HEK293 (cell line): ENCODE data around the gene MBNL2.

Experiments used
- CTCF ChIA-PET: fragments of 350-600 bp; formaldehyde crosslinking; extraction: SDS; loops from one replicate; lab custom pipeline; 2021; ENCODE audit warnings: antibody characterized with exemption; lab: Yijun Ruan, JAX
- POLR2A ChIA-PET: fragments of 300-600 bp; formaldehyde crosslinking; extraction: SDS; loops from one replicate; lab custom pipeline; 2020; ENCODE audit warnings: antibody characterized with exemption, inconsistent platforms; lab: Yijun Ruan, JAX
- H3K27ac ChIP-seq: fragments of 200-500 bp; sonication (Bioruptor generic); 2 replicates; pipeline ENCODE4 v1.5.1; 2014; ENCODE audit warnings: low read depth, low read length, control low read depth, inconsistent platforms; ENCODE audit errors: extremely low read depth
- H3K36me3 ChIP-seq, 2 experiments: fragments of 200-500 bp in 1 of 2; sonication (Bioruptor generic) in 1 of 2; 1 replicate in 1 of 2; 2 replicates in 1 of 2; pipeline ENCODE4 v1.5.1; 2014 to 2017; ENCODE audit warnings: inconsistent platforms in 2 of 2, low read length in 2 of 2; ENCODE audit not compliant: control insufficient read depth in 2 of 2, insufficient read depth in 1 of 2
- H3K4me1 ChIP-seq: fragments of 200-500 bp; sonication (Bioruptor generic); 2 replicates; pipeline ENCODE4 v1.5.1; 2014; ENCODE audit warnings: mild to moderate bottlenecking, low read length, inconsistent platforms; ENCODE audit not compliant: control insufficient read depth, insufficient read depth
- H3K4me3 ChIP-seq: 2 replicates; pipeline ENCODE4 v1.5.1; 2011; ENCODE audit warnings: low read depth, mild to moderate bottlenecking, control low read depth, low read length, moderate library complexity
- H3K9me3 ChIP-seq: fragments of 200-500 bp; sonication (Bioruptor generic); 2 replicates; pipeline ENCODE4 v1.5.1; 2014; ENCODE audit warnings: low read depth, low read length, inconsistent platforms; ENCODE audit not compliant: control insufficient read depth, insufficient read depth
- EGR2 ChIP-seq: fragments of 450-650 bp; formaldehyde crosslinking; IDR thresholded peaks from 2 replicates; pipeline ENCODE4 v1.5.1; 2016; ENCODE audit warnings: low read depth, missing biosample characterization, missing genetic modification characterization
- PATZ1 ChIP-seq: fragments of 450-650 bp; formaldehyde crosslinking; IDR thresholded peaks from 2 replicates; pipeline ENCODE4 v1.5.1; 2016; ENCODE audit warnings: missing biosample characterization, missing genetic modification characterization
- PRDM6 ChIP-seq: fragments of 450-650 bp; formaldehyde crosslinking; IDR thresholded peaks from 2 replicates; pipeline ENCODE4 v1.5.1; 2017; ENCODE audit warnings: missing biosample characterization, missing genetic modification characterization
- SP2 ChIP-seq: fragments of 450-650 bp; formaldehyde crosslinking; IDR thresholded peaks from 2 replicates; pipeline ENCODE4 v1.5.1; 2016; ENCODE audit warnings: missing biosample characterization, missing genetic modification characterization
- ZBTB11 ChIP-seq: fragments of 450-650 bp; formaldehyde crosslinking; conservative IDR thresholded peaks from 2 replicates; pipeline ENCODE4 v1.5.1; 2016; ENCODE audit warnings: low read depth, missing biosample characterization, missing genetic modification characterization
- ZFHX2 ChIP-seq: fragments of 450-650 bp; formaldehyde crosslinking; conservative IDR thresholded peaks from 2 replicates; pipeline ENCODE4 v1.5.1; 2016; ENCODE audit warnings: missing biosample characterization, missing genetic modification characterization
- ZNF133 ChIP-seq: fragments of 450-650 bp; formaldehyde crosslinking; IDR thresholded peaks from 2 replicates; pipeline ENCODE4 v1.5.1; 2016; ENCODE audit warnings: missing biosample characterization, missing genetic modification characterization
- ZNF211 ChIP-seq: fragments of 450-650 bp; formaldehyde crosslinking; IDR thresholded peaks from 2 replicates; pipeline ENCODE4 v1.5.1; 2016; ENCODE audit warnings: low read depth, missing biosample characterization, missing genetic modification characterization
- ZNF214 ChIP-seq: fragments of 450-650 bp; formaldehyde crosslinking; IDR thresholded peaks from 2 replicates; pipeline ENCODE4 v1.5.1; 2017; ENCODE audit warnings: missing biosample characterization, mild to moderate bottlenecking, missing genetic modification characterization, borderline replicate concordance
- ZNF449 ChIP-seq: fragments of 450-650 bp; formaldehyde crosslinking; IDR thresholded peaks from 2 replicates; pipeline ENCODE4 v1.5.1; 2017; ENCODE audit warnings: missing biosample characterization, mild to moderate bottlenecking, missing genetic modification characterization, moderate library complexity
- TF ChIP-seq, protein P1 (sequence below): fragments of 450-650 bp; formaldehyde crosslinking; IDR thresholded peaks from 2 replicates; pipeline ENCODE4 v1.5.1; 2016; ENCODE audit warnings: missing biosample characterization, missing genetic modification characterization
- TF ChIP-seq, protein P2 (sequence below): fragments of 450-650 bp; IDR thresholded peaks from 2 replicates; pipeline ENCODE4 v1.5.1; 2018; ENCODE audit warnings: missing biosample characterization, mild to moderate bottlenecking, missing genetic modification characterization
- TF ChIP-seq, protein P3 (sequence below): fragments of 450-650 bp; formaldehyde crosslinking; IDR thresholded peaks from 2 replicates; pipeline ENCODE4 v1.5.1; 2017; ENCODE audit warnings: missing biosample characterization, missing genetic modification characterization

MBNL2 gene

DNA sequence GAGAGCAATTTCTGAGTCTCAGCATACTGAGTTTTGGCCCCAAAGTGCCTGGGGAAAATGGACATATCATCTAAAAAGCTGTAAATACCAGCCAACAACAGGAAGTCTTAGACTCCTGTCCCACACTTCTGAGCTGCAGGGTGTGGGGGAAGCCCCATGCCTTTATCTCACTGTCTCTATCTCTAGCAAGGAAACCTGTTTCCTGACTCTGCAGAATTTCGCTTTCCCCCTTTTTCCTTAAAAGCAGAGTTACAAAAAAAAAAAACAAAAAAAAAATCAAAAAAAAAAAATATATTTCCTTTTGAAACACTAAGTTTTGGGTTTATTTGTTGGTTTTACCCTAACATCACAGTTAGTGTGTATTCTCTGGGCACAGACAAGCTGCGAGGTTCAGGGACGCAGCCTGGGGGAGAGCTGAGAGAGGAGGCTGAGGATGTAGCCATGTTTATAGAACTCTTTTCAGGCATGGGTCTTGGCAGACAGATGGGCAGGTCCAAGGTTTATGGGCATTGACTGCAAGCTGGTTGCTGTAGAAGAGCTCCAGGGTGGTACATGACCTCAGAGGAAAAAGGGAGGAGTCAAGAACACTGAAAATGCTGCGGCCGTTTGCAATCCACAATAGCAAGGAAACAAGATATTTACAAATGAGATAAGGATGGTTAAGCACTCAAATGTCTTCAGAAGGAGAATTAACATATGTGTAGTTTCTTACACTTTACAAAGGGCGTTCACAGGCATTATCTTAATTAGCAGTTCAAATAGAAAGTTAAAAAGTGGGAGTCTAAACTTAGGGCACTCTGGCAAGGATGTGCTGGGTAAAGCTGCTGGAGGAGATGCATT lies 4.9 kb downstream of the MBNL2 start (continued):
- TF ChIP-seq, protein P1, sequence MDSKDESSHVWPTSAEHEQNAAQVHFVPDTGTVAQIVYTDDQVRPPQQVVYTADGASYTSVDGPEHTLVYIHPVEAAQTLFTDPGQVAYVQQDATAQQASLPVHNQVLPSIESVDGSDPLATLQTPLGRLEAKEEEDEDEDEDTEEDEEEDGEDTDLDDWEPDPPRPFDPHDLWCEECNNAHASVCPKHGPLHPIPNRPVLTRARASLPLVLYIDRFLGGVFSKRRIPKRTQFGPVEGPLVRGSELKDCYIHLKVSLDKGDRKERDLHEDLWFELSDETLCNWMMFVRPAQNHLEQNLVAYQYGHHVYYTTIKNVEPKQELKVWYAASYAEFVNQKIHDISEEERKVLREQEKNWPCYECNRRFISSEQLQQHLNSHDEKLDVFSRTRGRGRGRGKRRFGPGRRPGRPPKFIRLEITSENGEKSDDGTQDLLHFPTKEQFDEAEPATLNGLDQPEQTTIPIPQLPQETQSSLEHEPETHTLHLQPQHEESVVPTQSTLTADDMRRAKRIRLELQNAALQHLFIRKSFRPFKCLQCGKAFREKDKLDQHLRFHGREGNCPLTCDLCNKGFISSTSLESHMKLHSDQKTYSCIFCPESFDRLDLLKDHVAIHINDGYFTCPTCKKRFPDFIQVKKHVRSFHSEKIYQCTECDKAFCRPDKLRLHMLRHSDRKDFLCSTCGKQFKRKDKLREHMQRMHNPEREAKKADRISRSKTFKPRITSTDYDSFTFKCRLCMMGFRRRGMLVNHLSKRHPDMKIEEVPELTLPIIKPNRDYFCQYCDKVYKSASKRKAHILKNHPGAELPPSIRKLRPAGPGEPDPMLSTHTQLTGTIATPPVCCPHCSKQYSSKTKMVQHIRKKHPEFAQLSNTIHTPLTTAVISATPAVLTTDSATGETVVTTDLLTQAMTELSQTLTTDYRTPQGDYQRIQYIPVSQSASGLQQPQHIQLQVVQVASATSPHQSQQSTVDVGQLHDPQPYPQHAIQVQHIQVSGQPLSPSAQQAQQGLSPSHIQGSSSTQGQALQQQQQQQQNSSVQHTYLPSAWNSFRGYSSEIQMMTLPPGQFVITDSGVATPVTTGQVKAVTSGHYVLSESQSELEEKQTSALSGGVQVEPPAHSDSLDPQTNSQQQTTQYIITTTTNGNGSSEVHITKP (tag by site-specific recombination), result peak; percentile 83
- no peak for TF ChIP-seq ZBTB11
- TF ChIP-seq ZNF211 (tag by site-specific recombination), result no peak
- TF ChIP-seq, protein P2, sequence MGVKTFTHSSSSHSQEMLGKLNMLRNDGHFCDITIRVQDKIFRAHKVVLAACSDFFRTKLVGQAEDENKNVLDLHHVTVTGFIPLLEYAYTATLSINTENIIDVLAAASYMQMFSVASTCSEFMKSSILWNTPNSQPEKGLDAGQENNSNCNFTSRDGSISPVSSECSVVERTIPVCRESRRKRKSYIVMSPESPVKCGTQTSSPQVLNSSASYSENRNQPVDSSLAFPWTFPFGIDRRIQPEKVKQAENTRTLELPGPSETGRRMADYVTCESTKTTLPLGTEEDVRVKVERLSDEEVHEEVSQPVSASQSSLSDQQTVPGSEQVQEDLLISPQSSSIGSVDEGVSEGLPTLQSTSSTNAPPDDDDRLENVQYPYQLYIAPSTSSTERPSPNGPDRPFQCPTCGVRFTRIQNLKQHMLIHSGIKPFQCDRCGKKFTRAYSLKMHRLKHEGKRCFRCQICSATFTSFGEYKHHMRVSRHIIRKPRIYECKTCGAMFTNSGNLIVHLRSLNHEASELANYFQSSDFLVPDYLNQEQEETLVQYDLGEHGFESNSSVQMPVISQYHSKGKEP, result peak; percentile 52; the same call in 1 of the 2 replicates
- TF ChIP-seq PATZ1 (tag by site-specific recombination), result no peak
- TF ChIP-seq ZNF214 (tag by site-specific recombination), result no peak

DNA sequence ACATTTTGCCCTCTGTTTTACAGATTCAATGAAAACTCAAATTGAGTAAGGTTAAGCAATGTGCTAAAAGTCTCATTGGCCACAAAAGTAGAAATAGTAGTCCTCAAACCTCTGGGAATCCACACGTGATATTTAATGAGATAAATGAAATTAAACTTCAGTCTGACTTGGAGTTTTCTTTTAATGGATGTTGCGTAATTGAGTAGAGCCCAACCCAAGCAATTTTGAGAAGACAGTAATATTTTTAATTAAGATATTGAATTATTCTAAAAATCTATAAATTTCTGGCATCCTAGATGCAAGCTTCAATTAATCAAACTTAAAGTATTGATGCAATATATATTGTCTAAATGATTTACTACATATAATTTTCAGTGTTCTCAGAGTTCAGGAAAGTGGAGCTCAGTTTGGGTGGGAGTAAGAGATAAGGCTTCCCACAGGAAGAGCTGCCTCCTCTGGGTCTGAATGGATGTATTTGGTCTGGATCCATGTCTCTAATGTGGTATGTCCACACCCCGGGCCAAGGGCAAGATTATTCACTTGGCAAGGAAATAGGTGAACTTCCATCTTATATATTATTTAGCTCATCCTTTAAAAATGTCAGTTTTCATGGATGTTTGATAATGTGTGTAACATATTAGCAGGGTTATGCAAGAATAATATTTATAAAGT lies 6.9 kb downstream of the MBNL2 start:
- CTCF ChIA-PET, result interaction anchor here (0.7 to 1.1 kb wide), 2 partner anchors 119 to 907 kb away, joined by 3 to 4 read pairs; no protein-coding TSS in a partner anchor
- Histone ChIP-seq H3K27ac (no peak overlapping the region), H3K4me1 (peaks cover 12% of the 10 kb centered on the region), H3K36me3 (no peaks in the 10 kb centered on the region), H3K4me3 (no peak overlapping the region), H3K9me3 (no peaks in the 10 kb centered on the region)
- POLR2A ChIA-PET, result no interaction called here
- TF ChIP-seq, protein P3, sequence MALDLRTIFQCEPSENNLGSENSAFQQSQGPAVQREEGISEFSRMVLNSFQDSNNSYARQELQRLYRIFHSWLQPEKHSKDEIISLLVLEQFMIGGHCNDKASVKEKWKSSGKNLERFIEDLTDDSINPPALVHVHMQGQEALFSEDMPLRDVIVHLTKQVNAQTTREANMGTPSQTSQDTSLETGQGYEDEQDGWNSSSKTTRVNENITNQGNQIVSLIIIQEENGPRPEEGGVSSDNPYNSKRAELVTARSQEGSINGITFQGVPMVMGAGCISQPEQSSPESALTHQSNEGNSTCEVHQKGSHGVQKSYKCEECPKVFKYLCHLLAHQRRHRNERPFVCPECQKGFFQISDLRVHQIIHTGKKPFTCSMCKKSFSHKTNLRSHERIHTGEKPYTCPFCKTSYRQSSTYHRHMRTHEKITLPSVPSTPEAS (tag by site-specific recombination), result no peak
- TF ChIP-seq PRDM6 (tag by site-specific recombination), result peak; percentile 27; the same call in 1 of the 2 replicates
- TF ChIP-seq ZNF133 (tag by site-specific recombination), result no peak
- peak; percentile 47; the same call in 1 of the 2 replicates for TF ChIP-seq ZFHX2 (tag by site-specific recombination)
- no peak for TF ChIP-seq SP2
- TF ChIP-seq EGR2 (tag by site-specific recombination), result peak; percentile 72
- peak; percentile 41; the same call in 1 of the 2 replicates for TF ChIP-seq ZNF449 (tag by site-specific recombination)
